A549 treated with AZD9567 at 1 μM for 4 hours (cell line): ENCODE results near the gene GGPS1. TPM values are rescaled to one million over a fixed set of nuclear protein-coding genes. Genes with fewer than 3 reads are reported as not detected.

ENCODE experiments used
- total RNA-seq: library from RNA; stranded (reverse); fragments of 200-300 nt; extraction: Qiagen RNA extraction; gene quantifications from 5 replicates; pipeline ENCODE4 v1.2.3, GENCODE V29; 2022; ENCODE audit not compliant: insufficient read depth

The GGPS1 gene
- 20.3 to 22.3 TPM (median 21.7 TPM) in 5 replicates for total RNA-seq

GRCh38 chr1:235328271-235329138 lies at the start of gene GGPS1:
GGPS1 (plus strand) TSS chr1:235328570; CDS start chr1:235335265, 6,695 bp downstream.

GRCh38 chr1:235327559-235328270 lies 655 bp upstream of the GGPS1 start, which contains the start of gene ARID4B:
ARID4B (minus strand) TSS chr1:235328179; CDS start chr1:235326919, 1,260 bp downstream.

GRCh38 chr1:235367000-235367908 lies 38.9 kb downstream of the GGPS1 start, which contains the start of gene TBCE:
TBCE (plus strand) TSS chr1:235367427; CDS start chr1:235380050, 12,623 bp downstream.

Other genes starting within 250 kb of the GGPS1 start
- gene TOMM20, start 199.7 kb upstream of the GGPS1 start, total RNA-seq = 102 to 136 TPM (median 112 TPM) in 5 replicates
- 44.9 to 73.7 TPM (median 70.6 TPM) in 5 replicates for gene RBM34, start 167.3 kb upstream of the GGPS1 start, total RNA-seq
- gene ARID4B, start 391 bp upstream of the GGPS1 start, total RNA-seq = 11.9 to 21.7 TPM (median 14.7 TPM) in 5 replicates
- 43.1 to 58.7 TPM (median 43.7 TPM) in 5 replicates for gene TBCE, start 38.9 kb downstream of the GGPS1 start, total RNA-seq
- 14.1 to 19.9 TPM (median 17.7 TPM) in 5 replicates for gene B3GALNT2, start 175.9 kb downstream of the GGPS1 start, total RNA-seq